Endothelial cell of umbilical vein (primary cell): ENCODE data around the gene CLDN22. TPM values are rescaled to one million over a fixed set of nuclear protein-coding genes. Genes with fewer than 3 reads are reported as not detected.

Experiments
- BruUV-seq: library from RNA; stranded (reverse); fragments of 400-500 nt; replicated peaks from 2 replicates; lab custom pipeline; 2021; lab: Mats Ljungman, UMichigan
- CTCF ChIA-PET: fragments of 300-600, 350-600 bp; sonication (Branson Sonifier 250); formaldehyde crosslinking; loops from one replicate; lab custom pipeline; 2021; ENCODE audit warnings: antibody characterized with exemption, inconsistent platforms; lab: Charles Lee
- POLR2A ChIA-PET: fragments of 300-600, 350-600 bp; sonication (Branson Sonifier 250); formaldehyde crosslinking; loops from one replicate; lab custom pipeline; 2021; ENCODE audit warnings: antibody characterized with exemption, inconsistent platforms; lab: Charles Lee
- DNase-seq: peaks from one replicate; pipeline ENCODE4 v3.0.0-alpha.2; 2011; ENCODE audit warnings: low read depth, low spot score
- FAIRE-seq: peaks from 2 replicates; lab custom pipeline; 2011; peaks lifted over from hg19 to GRCh38; lab: Jason Lieb, UNC
- H2AFZ ChIP-seq: 2 replicates; pipeline ENCODE4 v1.6.0; 2012; ENCODE audit warnings: low read depth, low read length, control low read depth, inconsistent platforms
- H3K27ac ChIP-seq: 2 replicates; pipeline ENCODE4 v1.5.1; 2011; ENCODE audit warnings: low read depth, mild to moderate bottlenecking, control low read depth, low read length, moderate library complexity; ENCODE audit not compliant: insufficient read depth
- H3K27me3 ChIP-seq, 2 experiments: 2 replicates each; pipeline versions ENCODE4 v1.6.0 to v1.6.1; 2011; ENCODE audit warnings: low read length in 2 of 2, mixed read lengths in 1 of 2; ENCODE audit not compliant: control insufficient read depth in 2 of 2, insufficient read depth in 2 of 2
- H3K36me3 ChIP-seq, 2 experiments: 2 replicates in 1 of 2; 3 replicates in 1 of 2; pipeline ENCODE4 v1.5.1; 2011; ENCODE audit warnings: low read length in 2 of 2, mild to moderate bottlenecking in 1 of 2, moderate library complexity in 1 of 2; ENCODE audit not compliant: control insufficient read depth in 2 of 2, insufficient read depth in 2 of 2; ENCODE audit errors: extremely low read depth in 1 of 2
- H3K4me1 ChIP-seq: 3 replicates; pipeline ENCODE4 v1.5.1; 2011; ENCODE audit warnings: mild to moderate bottlenecking, low read length; ENCODE audit not compliant: control insufficient read depth, insufficient read depth; ENCODE audit errors: extremely low read depth
- H3K4me2 ChIP-seq: 2 replicates; pipeline ENCODE4 v1.6.1; 2011; ENCODE audit warnings: low read length, control low read depth, mixed read lengths; ENCODE audit not compliant: insufficient read depth
- H3K4me3 ChIP-seq, 3 experiments: fragments of 200-600 bp in 1 of 3; sonication (generic), shearing (Covaris generic) in 1 of 3; replicated peaks in 1 of 3; 2 replicates each; pipeline ENCODE4 v1.5.1; 2011 to 2016; ENCODE audit warnings: control low read depth in 3 of 3, low read length in 3 of 3, mild to moderate bottlenecking in 2 of 3, inconsistent platforms in 1 of 3, low read depth in 1 of 3, moderate library complexity in 1 of 3; ENCODE audit not compliant: insufficient read depth in 1 of 3
- H3K79me2 ChIP-seq: 2 replicates; pipeline ENCODE4 v1.6.0; 2012; ENCODE audit warnings: low read length, inconsistent platforms; ENCODE audit not compliant: control insufficient read depth, insufficient read depth
- H3K9ac ChIP-seq: replicated peaks from 2 replicates; pipeline ENCODE3; 2011; ENCODE audit warnings: low read length, control low read depth; ENCODE audit not compliant: insufficient read depth; ENCODE audit errors: extremely low read depth
- H3K9me1 ChIP-seq: replicated peaks from 3 replicates; pipeline ENCODE4 v1.6.0; 2011; ENCODE audit warnings: mild to moderate bottlenecking, low read length; ENCODE audit not compliant: control insufficient read depth, insufficient read depth; ENCODE audit errors: extremely low read depth
- H3K9me3 ChIP-seq: replicated peaks from 2 replicates; pipeline ENCODE4 v1.5.1; 2012; ENCODE audit warnings: low read length, inconsistent platforms; ENCODE audit not compliant: control insufficient read depth, insufficient read depth
- H4K20me1 ChIP-seq: replicated peaks from 2 replicates; pipeline ENCODE3; 2011; ENCODE audit warnings: mild to moderate bottlenecking, low read length; ENCODE audit not compliant: control insufficient read depth, insufficient read depth; ENCODE audit errors: extremely low read depth
- CTCF ChIP-seq, 2 donors: IDR thresholded peaks; 1 replicate in 1 of 2; 2 replicates in 1 of 2; pipeline ENCODE4 v1.5.1; 2011; ENCODE audit warnings: low read length in 2 of 2, mild to moderate bottlenecking in 2 of 2, moderate library complexity in 2 of 2, control low read depth in 1 of 2, inconsistent platforms in 1 of 2, low read depth in 1 of 2; ENCODE audit not compliant: insufficient read depth in 1 of 2; ENCODE audit errors: extremely low read depth in 1 of 2
- EZH2 ChIP-seq: IDR thresholded peaks from 2 replicates; pipeline ENCODE4 v1.6.1; 2012; ENCODE audit warnings: borderline replicate concordance, low read depth, mild to moderate bottlenecking, moderate library complexity, low read length, inconsistent platforms; ENCODE audit not compliant: severe bottlenecking
- FOS ChIP-seq: IDR thresholded peaks from 2 replicates; pipeline ENCODE4 v1.6.1; 2011; ENCODE audit warnings: mild to moderate bottlenecking, low read length, moderate library complexity, borderline replicate concordance; ENCODE audit not compliant: insufficient read depth
- GATA2 ChIP-seq: IDR thresholded peaks from 2 replicates; pipeline ENCODE4 v1.7.0; 2011; ENCODE audit warnings: low read depth, mild to moderate bottlenecking, moderate library complexity, mixed read lengths, low read length; ENCODE audit not compliant: insufficient read length, insufficient read depth
- JUN ChIP-seq: IDR thresholded peaks from 2 replicates; pipeline ENCODE4 v1.6.1; 2011; ENCODE audit warnings: borderline replicate concordance, low read depth; ENCODE audit not compliant: insufficient read length, insufficient read depth
- MAX ChIP-seq: IDR thresholded peaks from 2 replicates; pipeline ENCODE4 v1.6.1; 2011; ENCODE audit not compliant: insufficient read depth, insufficient read length
- MYC ChIP-seq: IDR thresholded peaks from one replicate; pipeline ENCODE4 v1.6.1; 2011; ENCODE audit warnings: mild to moderate bottlenecking, low read depth, low read length
- POLR2A ChIP-seq: IDR thresholded peaks from 2 replicates; pipeline ENCODE4 v1.6.1; 2012; ENCODE audit warnings: low read depth, mild to moderate bottlenecking, control low read depth, low read length
- POLR2AphosphoS5 ChIP-seq: IDR thresholded peaks from 2 replicates; pipeline ENCODE4 v1.6.1; 2012; ENCODE audit warnings: low read depth, mild to moderate bottlenecking, control low read depth, low read length, moderate library complexity; ENCODE audit not compliant: insufficient read depth
- dilution Hi-C: fragments of 300-500 bp; cut with MboI; formaldehyde crosslinking; loops from one replicate; pipeline ENCODE4 v1.15.0; 2019; ENCODE audit warnings: low sequenced_read_pairs; ENCODE audit not compliant: extremely low pct_ligation_motif_present
- intact Hi-C: fragments of 100-400 bp; cut with micrococcal nuclease; formaldehyde crosslinking; loops from one replicate; pipeline ENCODE4 v1.10.0; 2022
- polyA plus RNA-seq, 4 experiments: library from polyadenylated mRNA; depleted of rRNA in 3 of 4; stranded (reverse) in 3 of 4; unstranded in 1 of 4; fragments of >200 nt; gene quantifications; 2 replicates each; pipeline versions ENCODE4 v1.2.1 to v1.2.3, GENCODE V29; 2011 to 2012; ENCODE audit warnings: missing spikeins in 1 of 4
- total RNA-seq: library from RNA; stranded (reverse); gene quantifications from 2 replicates; pipeline ENCODE4 v1.2.3, GENCODE V29; 2021

CLDN22 gene
- total and polyA plus RNA-seq, 2 donors (not counting 3 experiments of a cell fraction or from before 2014, with no cell fraction given): not detected

GRCh38 chr4:183314336-183314735 is 5.7 kb downstream of the CLDN22 start:
- no peak overlapping the region for H3K27ac ChIP-seq
- no peak overlapping the region for H3K4me3 ChIP-seq
- H3K4me2 ChIP-seq: no peak overlapping the region
- no peak for FAIRE-seq
- H3K9me1 ChIP-seq: no peaks in the 10 kb centered on the region
- DNase-seq: no peak
- TF ChIP-seq POLR2A (no peak), GATA2 (no peak), EZH2 (no peak), CTCF (IDR thresholded peaks at IDR 0.05; ENCODE audit: extremely low read depth in 1 of 2, insufficient read depth in 1 of 2, low read depth in 1 of 2, low read length in 2 of 2) (no peak), MAX (no peak), JUN (no peak), POLR2AphosphoS5 (no peak), FOS (no peak), MYC (no peak)
- H4K20me1 ChIP-seq: no peaks in the 10 kb centered on the region
- no peak overlapping the region for H3K9ac ChIP-seq
- CTCF ChIA-PET: interaction anchor here (1.7 kb wide), 1 partner anchor 11 kb away, joined by 5 read pairs; no protein-coding TSS in a partner anchor
- dilution Hi-C loops (no loop called here), intact Hi-C loops (no loop called here)
- no peaks in the 10 kb centered on the region for H3K79me2 ChIP-seq
- peaks cover 0 to 13% of the 10 kb centered on the region in 2 experiments for H3K36me3 ChIP-seq
- no peaks in the 10 kb centered on the region for H3K27me3 ChIP-seq
- POLR2A ChIA-PET: no interaction called here
- H3K4me1 ChIP-seq: no peaks in the 10 kb centered on the region
- no peaks in the 10 kb centered on the region for H3K9me3 ChIP-seq
- BruUV-seq: no TSS peak
- no peak overlapping the region for H2AFZ ChIP-seq
